K562 (cell line): ENCODE measurements around the gene ZNF385D. TPM values are rescaled to one million over a fixed set of nuclear protein-coding genes. Genes with fewer than 3 reads are reported as not detected.

ENCODE experiments used
- ARID4B ChIP-seq: sonication (generic); formaldehyde crosslinking; IDR thresholded peaks from 2 replicates; pipeline ENCODE4 v1.8.0; 2022; ENCODE audit warnings: mild to moderate bottlenecking, missing genetic modification reagents
- BACH1 ChIP-seq: fragments of 200-800 bp; sonication (Bioruptor generic); IDR thresholded peaks from 2 replicates; pipeline ENCODE4 v1.6.1; 2016; ENCODE audit warnings: missing genetic modification characterization, missing compliant biosample characterization
- BCL6 ChIP-seq: fragments of 250-450 bp; sonication (Bioruptor Pico); IDR thresholded peaks from 2 replicates; pipeline ENCODE4 v1.4.0; 2020
- E2F5 ChIP-seq: sonication (generic); formaldehyde crosslinking; IDR thresholded peaks from 2 replicates; pipeline ENCODE4 v1.8.0; 2022; ENCODE audit warnings: mild to moderate bottlenecking, missing genetic modification reagents
- EGR1 ChIP-seq: fragments of 450-650 bp; conservative IDR thresholded peaks from 2 replicates; pipeline ENCODE4 v1.6.1; 2017; ENCODE audit warnings: mild to moderate bottlenecking
- ELF2 ChIP-seq: fragments of 250-450 bp; sonication (Bioruptor Pico); IDR thresholded peaks from 2 replicates; pipeline ENCODE4 v1.5.0; 2021; ENCODE audit warnings: mild to moderate bottlenecking
- MCM5 ChIP-seq: fragments of 450-650 bp; IDR thresholded peaks from 2 replicates; pipeline ENCODE4 v1.6.1; 2016; ENCODE audit warnings: low read depth
- PRDM10 ChIP-seq: fragments of 450-650 bp; IDR thresholded peaks from 2 replicates; pipeline ENCODE4 v1.6.1; 2018; ENCODE audit not compliant: partially characterized antibody
- SRSF1 ChIP-seq: fragments of 200-400 bp; formaldehyde crosslinking; IDR thresholded peaks from 2 replicates; pipeline ENCODE4 v1.6.1; 2017; ENCODE audit warnings: mild to moderate bottlenecking, low read depth, low read length, moderate library complexity
- TSHZ1 ChIP-seq: fragments of 250-450 bp; sonication (Bioruptor Pico); IDR thresholded peaks from 2 replicates; pipeline ENCODE4 v1.4.0; 2020; ENCODE audit warnings: mild to moderate bottlenecking, moderate library complexity
- ZC3H11A ChIP-seq: IDR thresholded peaks from 2 replicates; pipeline ENCODE4 v1.6.1; 2012; ENCODE audit warnings: low read depth, low read length, improper control_type of control experiment
- ZNF449 ChIP-seq: fragments of 250-450 bp; sonication (Bioruptor Pico); IDR thresholded peaks from 2 replicates; pipeline ENCODE4 v1.8.0; 2022; ENCODE audit warnings: moderate library complexity, mild to moderate bottlenecking, inconsistent platforms
- polyA plus RNA-seq, 8 experiments: library from polyadenylated mRNA; depleted of rRNA in 4 of 8; stranded (reverse) in 5 of 8; unstranded in 3 of 8; fragments of >200 nt; fragmentation: Nextera tagmentation in 2 of 8; fragmentation: Illumina TruSeq in 1 of 8; extraction: Ambion mirVana in 2 of 8; extraction: Trizol in 1 of 8; gene quantifications; 2 replicates each; pipeline versions ENCODE4 v1.2.1 to v1.2.3, GENCODE V29; 2011 to 2014; ENCODE audit warnings: inconsistent platforms in 1 of 8, missing spikeins in 1 of 8
- total RNA-seq, 7 experiments: library from RNA; depleted of rRNA in 6 of 7; stranded (reverse); fragments of >200 nt in 6 of 7; fragmentation: Illumina TruSeq in 2 of 7; extraction: Trizol in 2 of 7; gene quantifications; 2 replicates each; pipeline versions ENCODE4 v1.2.1 to v1.2.3, GENCODE V29; 2011 to 2021; ENCODE audit warnings: low replicate concordance in 1 of 7

The ZNF385D gene
- total and polyA plus RNA-seq, 9 of the 15 experiments (the other 6 are each of a cell fraction or from before 2014, with no cell fraction given), result 0.14 to 1.7 (median 0.51) TPM

- TF ChIP-seq PRDM10, result no peak
- peak; percentile 52; the same call in 1 of the 2 replicates for TF ChIP-seq BACH1 (tag)
- peak; percentile 76; the same call in 1 of the 2 replicates for TF ChIP-seq TSHZ1 (CRISPR knock-in tag)
- TF ChIP-seq EGR1, result no peak
- no peak for TF ChIP-seq ARID4B (CRISPR knock-in tag)
- no peak for TF ChIP-seq MCM5
- no peak for TF ChIP-seq ZC3H11A
- peak; percentile 76; the same call in 1 of the 2 replicates for TF ChIP-seq BCL6
- TF ChIP-seq ZNF449 (CRISPR knock-in tag), result peak; percentile 84; the same call in 1 of the 2 replicates
- TF ChIP-seq SRSF1, result no peak
- TF ChIP-seq E2F5, result no peak
- 0 out of 2 replicates have a peak, but pooled peaks have one; percentile 20 for TF ChIP-seq ELF2 (CRISPR knock-in tag)
Measured at GRCh38 chr3:21515417-21515816, 235.6 kb downstream of the ZNF385D start (continued).
